Heart left ventricle (tissue), 16 donors: ENCODE data around the gene GPR15. TPM values are rescaled to one million over a fixed set of nuclear protein-coding genes. Genes with fewer than 3 reads are reported as not detected.

ENCODE experiments used
- ATAC-seq, 4 donors: fragments of 200-7000 bp; cut with Tn5 transposase; one replicate each; pipeline ENCODE4 v1.9.1; 2020 to 2022; ENCODE audit warnings: moderate library complexity in 4 of 4, mild to moderate bottlenecking in 3 of 4, moderate number of reproducible peaks in 1 of 4
- DNase-seq, 5 donors: peaks; one replicate each; pipeline ENCODE4 v3.0.0-alpha.2; 2020
- H3K27ac ChIP-seq, 12 donors: fragments of 200-600 bp; sonication (generic) in 4 of 12; one replicate each; pipeline versions ENCODE4 v1.5.0 to v1.8.0; 2016 to 2022; ENCODE audit warnings: mild to moderate bottlenecking in 2 of 12
- H3K27me3 ChIP-seq, 9 donors: fragments of 200-600 bp; sonication (generic) in 2 of 9; one replicate each; pipeline versions ENCODE4 v1.5.1 to v1.8.0; 2016 to 2022; ENCODE audit warnings: mild to moderate bottlenecking in 3 of 9
- H3K36me3 ChIP-seq, 9 donors: fragments of 200-600 bp; sonication (generic) in 2 of 9; one replicate each; pipeline versions ENCODE4 v1.5.0 to v1.8.0; 2018 to 2022; ENCODE audit warnings: mild to moderate bottlenecking in 2 of 9
- H3K4me1 ChIP-seq, 12 donors: fragments of 200-600 bp; sonication (generic) in 4 of 12; one replicate each; pipeline versions ENCODE4 v1.5.0 to v1.8.0; 2016 to 2022; ENCODE audit warnings: mild to moderate bottlenecking in 3 of 12
- H3K4me3 ChIP-seq, 12 donors: fragments of 200-600 bp; sonication (generic) in 4 of 12; one replicate each; pipeline versions ENCODE4 v1.5.0 to v1.8.0; 2017 to 2022; ENCODE audit warnings: mild to moderate bottlenecking in 9 of 12, moderate library complexity in 4 of 12
- H3K9me3 ChIP-seq, 12 donors: fragments of 200-600 bp; sonication (generic) in 4 of 12; one replicate each; pipeline versions ENCODE4 v1.5.0 to v1.8.0; 2016 to 2022; ENCODE audit warnings: mild to moderate bottlenecking in 1 of 12
- POLR2A ChIP-seq, 2 donors: fragments of 450-650 bp; IDR thresholded peaks; one replicate each; pipeline ENCODE4 v1.6.1; 2017; ENCODE audit warnings: antibody characterized with exemption in 2 of 2, mild to moderate bottlenecking in 2 of 2, moderate library complexity in 2 of 2
- WGBS, 4 donors: extraction: QIAGEN DNeasy Blood & Tissue Kit in 2 of 4; methylation state at CpG; one replicate each; pipeline versions ENCODE4 v1.1.5 to v1.1.7; 2013 to 2018; 5-methylcytosine and 5-hydroxymethylcytosine counted together
- intact Hi-C, 10 donors: fragments of 100-400 bp; cut with DNase I; formaldehyde crosslinking; loops; one replicate each; pipeline versions ENCODE4 v1.11.1 to v1.14.2; 2022
- polyA plus RNA-seq, 2 donors: library from polyadenylated mRNA; stranded (reverse); fragments of 200-250 nt; gene quantifications; one replicate each; pipeline ENCODE4 v1.2.3, GENCODE V29; 2013
- total RNA-seq, 9 donors: library from RNA; depleted of rRNA in 2 of 9; stranded (reverse); fragments of >200 nt in 2 of 9; fragmentation: NEBNext Ultra II Directional in 3 of 9; extraction: Animal tissue kit (Norgen Biotek cat#: 25700) in 3 of 9; gene quantifications; one replicate each; pipeline versions ENCODE4 v1.1.0 to v1.2.4, GENCODE V29; 2016 to 2023
- TF ChIP-seq, protein P1 (sequence below), 12 donors: fragments of 200-600 bp; sonication (generic) in 4 of 12; IDR thresholded peaks; one replicate each; pipeline versions ENCODE4 v1.5.0 to v1.8.0; 2018 to 2022; ENCODE audit warnings: antibody characterized with exemption in 12 of 12, mild to moderate bottlenecking in 5 of 12
- donor health status: ischemic (EF 13 %, LVEDD 7.1; RV severe dilation, severe dysfunction).
- donor health status: healthy with polysubstance abuse.
- donor health status: DM: no; HTN: yes; CAD: no.
- donor health status: DM: no; HTN: no; CAD: no.
- donor health status: ischemic (EF 25% LVEDD 6.9; RV normal size, moderate dysfunction).
- donor health status: ischemic (EF 25% LVEDD 5.7; RV mildly dilated, moderate dysfunction).
- donor health status: healthy.
- donor health status: DM: yes; HTN: yes; CAD: no.
- donor health status: ischemic (EF 35%, LVEDD 5.7; RV mildly dilated, moderate dysfunction).
- donor health status: nonischemic (EF 11% LVEDD 7.7; RV severe dilation, severe dysfunction).
- donor health status: DM: yes; HTN: yes; CAD: no.
- donor health status: PGD.
- donor health status: ischemic (EF 29% LVEDD 5.4; RV normal size, mild dysfunction).
- donor health status: nonischemic (EF 23%, LVEDD 6.1; RV moderate dilation, normal function).

GPR15 gene
- total and polyA plus RNA-seq, 11 donors = not detected

DNA sequence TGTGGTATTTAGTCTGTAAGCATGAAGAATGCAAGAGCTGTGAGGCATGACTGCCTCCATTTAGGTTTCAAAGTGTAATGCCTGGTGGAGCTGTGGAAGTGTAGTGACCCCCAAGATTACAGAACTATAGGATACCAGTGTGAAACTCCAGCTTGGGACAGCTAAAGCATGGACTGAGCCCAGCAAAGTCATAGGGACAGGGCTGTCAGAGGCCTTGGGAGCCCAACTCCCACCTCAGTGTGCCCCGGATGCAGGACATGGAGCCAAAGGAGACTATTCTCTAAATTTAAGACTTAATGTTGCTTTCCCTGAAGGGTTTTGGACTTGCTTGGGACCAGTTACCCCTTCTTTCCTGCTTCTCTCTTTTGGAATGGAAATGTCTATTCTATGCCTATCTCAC is 10.8 kb downstream of the GPR15 start:
- Histone ChIP-seq H3K27me3 (peaks cover 0 to 7% (median 0%) of the 10 kb centered on the region in 9 donors), H3K4me3 (no peak overlapping the region), H3K9me3 (peaks cover 0 to 3% (median 0%) of the 10 kb centered on the region in 12 donors), H3K4me1 (no peaks in the 10 kb centered on the region), H3K27ac (no peak overlapping the region), H3K36me3 (no peaks in the 10 kb centered on the region)
- ATAC-seq = no peak
- TF ChIP-seq, protein P1, sequence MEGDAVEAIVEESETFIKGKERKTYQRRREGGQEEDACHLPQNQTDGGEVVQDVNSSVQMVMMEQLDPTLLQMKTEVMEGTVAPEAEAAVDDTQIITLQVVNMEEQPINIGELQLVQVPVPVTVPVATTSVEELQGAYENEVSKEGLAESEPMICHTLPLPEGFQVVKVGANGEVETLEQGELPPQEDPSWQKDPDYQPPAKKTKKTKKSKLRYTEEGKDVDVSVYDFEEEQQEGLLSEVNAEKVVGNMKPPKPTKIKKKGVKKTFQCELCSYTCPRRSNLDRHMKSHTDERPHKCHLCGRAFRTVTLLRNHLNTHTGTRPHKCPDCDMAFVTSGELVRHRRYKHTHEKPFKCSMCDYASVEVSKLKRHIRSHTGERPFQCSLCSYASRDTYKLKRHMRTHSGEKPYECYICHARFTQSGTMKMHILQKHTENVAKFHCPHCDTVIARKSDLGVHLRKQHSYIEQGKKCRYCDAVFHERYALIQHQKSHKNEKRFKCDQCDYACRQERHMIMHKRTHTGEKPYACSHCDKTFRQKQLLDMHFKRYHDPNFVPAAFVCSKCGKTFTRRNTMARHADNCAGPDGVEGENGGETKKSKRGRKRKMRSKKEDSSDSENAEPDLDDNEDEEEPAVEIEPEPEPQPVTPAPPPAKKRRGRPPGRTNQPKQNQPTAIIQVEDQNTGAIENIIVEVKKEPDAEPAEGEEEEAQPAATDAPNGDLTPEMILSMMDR (IDR thresholded peaks at IDR 0.05) = no peak
- no peak for TF ChIP-seq POLR2A (IDR thresholded peaks at IDR 0.05)
- intact Hi-C loops = no loop called here
- 88 to 97% (median 90%) methylated on average over 1 of the region's 1 CpG for WGBS, 4 donors
- no peak for DNase-seq

DNA sequence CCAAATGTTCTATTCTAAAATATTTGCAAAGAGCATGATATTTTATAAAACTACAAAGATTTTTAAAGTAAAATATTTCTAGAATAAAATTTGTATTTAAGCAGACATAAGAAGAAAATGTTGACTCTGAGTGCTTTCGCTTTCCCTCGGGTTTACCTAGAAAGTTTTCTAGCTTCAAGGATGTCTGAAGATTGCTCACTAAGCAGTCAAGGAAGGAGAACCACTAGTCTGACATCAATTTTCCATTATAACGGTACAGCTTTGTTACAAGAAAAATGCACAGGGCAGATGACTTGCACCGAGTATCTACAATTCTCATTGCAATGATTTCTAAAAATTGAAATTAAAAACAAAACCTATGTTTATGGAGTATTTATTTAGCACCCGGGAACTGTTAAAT is 14.2 kb downstream of the GPR15 start:
- ATAC-seq (no peak), DNase-seq (no peak)
- Histone ChIP-seq H3K27me3 (peaks cover 0 to 9% (median 0%) of the 10 kb centered on the region in 9 donors), H3K36me3 (no peaks in the 10 kb centered on the region), H3K27ac (no peak overlapping the region), H3K9me3 (peaks cover 0 to 2% (median 0%) of the 10 kb centered on the region in 12 donors), H3K4me1 (no peaks in the 10 kb centered on the region), H3K4me3 (no peak overlapping the region)
- TF ChIP-seq POLR2A (IDR thresholded peaks at IDR 0.05) = no peak
- TF ChIP-seq, protein P1 (IDR thresholded peaks at IDR 0.05) = no peak
- WGBS, 4 donors = 79 to 87% (median 83%) methylated on average over 5 of the region's 5 CpGs
- intact Hi-C loops = no loop called here

GRCh38 chr3:98548544-98548943 is 16.8 kb downstream of the GPR15 start:
- intact Hi-C loops = no loop called here
- 71 to 92% (median 78%) methylated on average over 5 of the region's 5 CpGs for WGBS, 4 donors
- Histone ChIP-seq H3K4me3 (no peak overlapping the region), H3K27ac (no peak overlapping the region), H3K36me3 (no peaks in the 10 kb centered on the region), H3K4me1 (peaks cover 0 to 12% (median 0%) of the 10 kb centered on the region in 12 donors), H3K27me3 (peaks cover 0 to 9% (median 0%) of the 10 kb centered on the region in 9 donors), H3K9me3 (no peaks in the 10 kb centered on the region)
- ATAC-seq (no peak), DNase-seq (no peak)
- TF ChIP-seq POLR2A (IDR thresholded peaks at IDR 0.05) = no peak
- TF ChIP-seq, protein P1 (IDR thresholded peaks at IDR 0.05) = no peak

GRCh38 chr3:98550833-98551232 is 19.1 kb downstream of the GPR15 start:
- no peaks in the 10 kb centered on the region for H3K9me3 ChIP-seq
- no peak overlapping the region for H3K27ac ChIP-seq
- no peak for DNase-seq
- intact Hi-C loops = no loop called here
- peaks cover 0 to 9% (median 0%) of the 10 kb centered on the region in 9 donors for H3K27me3 ChIP-seq
- no peaks in the 10 kb centered on the region for H3K36me3 ChIP-seq
- no peak for ATAC-seq
- peaks cover 0 to 25% (median 0%) of the 10 kb centered on the region in 12 donors for H3K4me1 ChIP-seq
- TF ChIP-seq POLR2A (IDR thresholded peaks at IDR 0.05) = no peak
- H3K4me3 ChIP-seq = no peak overlapping the region
- WGBS, 4 donors = 92 to 94% (median 93%) methylated on average over 3 of the region's 3 CpGs

- DNase-seq = no peak
- Histone ChIP-seq H3K36me3 (no peaks in the 10 kb centered on the region), H3K27ac (no peak overlapping the region), H3K9me3 (no peaks in the 10 kb centered on the region), H3K4me3 (no peak overlapping the region), H3K4me1 (peaks cover 0 to 25% (median 0%) of the 10 kb centered on the region in 12 donors), H3K27me3 (peaks cover 0 to 9% (median 0%) of the 10 kb centered on the region in 9 donors)
- 81 to 100% (median 87%) methylated on average over 2 of the region's 2 CpGs for WGBS, 4 donors
- ATAC-seq = no peak
- intact Hi-C loops = no loop called here
- TF ChIP-seq, protein P1 (IDR thresholded peaks at IDR 0.05) = no peak
- no peak for TF ChIP-seq POLR2A (IDR thresholded peaks at IDR 0.05)
These were observed 19.5 kb downstream of the GPR15 start for GRCh38 chr3:98551236-98551635.
